K562 treated with DMSO at 1 percent for 48 hours (cell line): Measurements from ENCODE around the gene CYBA. TPM values are rescaled to one million over a fixed set of nuclear protein-coding genes. Genes with fewer than 3 reads are reported as not detected.

Experiments
- total RNA-seq: library from RNA; unstranded; fragments of 300-600 nt; gene quantifications from 2 replicates; pipeline ENCODE4 v1.2.3, GENCODE V29; 2022; ENCODE audit warnings: low replicate concordance; ENCODE audit errors: extremely low read depth

CYBA gene
- total RNA-seq = not detected in 2 replicates

GRCh38 chr16:88650749-88651275 lies at the start of gene CYBA:
CYBA (minus strand) TSS chr16:88651053; CDS start chr16:88651013, 40 bp downstream.

GRCh38 chr16:88686439-88687253 lies 35.8 kb upstream of the CYBA start, which contains the start of gene SNAI3:
SNAI3 (minus strand) TSS chr16:88686507; CDS start chr16:88686406, 101 bp downstream.

DNA sequence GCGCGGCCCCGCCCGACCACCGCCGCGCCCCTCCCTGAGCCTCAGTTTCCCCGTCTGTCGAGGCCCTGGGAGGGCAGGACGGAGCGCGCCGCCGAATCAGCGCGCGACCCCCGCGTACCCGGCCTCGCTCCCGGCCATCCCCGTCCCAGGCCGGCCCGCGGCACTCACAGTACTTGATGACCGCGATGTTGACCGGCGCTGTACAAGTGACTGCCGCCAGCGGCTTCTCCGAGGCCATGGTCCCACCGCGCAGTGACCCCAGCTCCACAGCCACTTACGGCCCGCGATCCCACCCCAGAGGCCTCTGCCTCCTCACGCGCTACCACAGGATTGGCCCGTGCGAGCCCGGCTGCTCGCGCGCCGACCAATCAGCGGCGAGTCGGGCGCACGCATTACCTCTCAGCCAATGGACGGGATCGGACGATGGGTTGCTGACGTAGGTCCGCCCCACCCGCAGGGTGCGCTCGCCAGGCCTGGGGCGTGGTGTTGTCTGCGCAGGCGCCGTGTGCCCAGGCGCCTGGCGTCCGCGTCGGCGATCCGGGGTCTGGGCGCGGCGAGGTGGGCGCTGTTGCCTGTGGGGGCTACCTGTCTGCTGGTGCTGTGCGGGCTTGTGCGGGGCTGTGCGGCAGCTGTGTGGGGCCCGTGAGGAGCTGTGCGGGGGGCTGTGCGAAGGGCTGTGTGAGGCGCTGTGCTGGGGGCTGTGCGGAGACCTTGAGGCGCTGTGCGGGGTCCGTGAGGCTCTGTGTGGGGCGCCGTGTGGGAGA lies 12.2 kb upstream of the CYBA start, which contains the start of gene MVD:
Gene MVD, minus strand, starts transcription at position 249 of the 764 bp plus-strand sequence. Its CDS starts 11 bp downstream, at position 238.

DNA sequence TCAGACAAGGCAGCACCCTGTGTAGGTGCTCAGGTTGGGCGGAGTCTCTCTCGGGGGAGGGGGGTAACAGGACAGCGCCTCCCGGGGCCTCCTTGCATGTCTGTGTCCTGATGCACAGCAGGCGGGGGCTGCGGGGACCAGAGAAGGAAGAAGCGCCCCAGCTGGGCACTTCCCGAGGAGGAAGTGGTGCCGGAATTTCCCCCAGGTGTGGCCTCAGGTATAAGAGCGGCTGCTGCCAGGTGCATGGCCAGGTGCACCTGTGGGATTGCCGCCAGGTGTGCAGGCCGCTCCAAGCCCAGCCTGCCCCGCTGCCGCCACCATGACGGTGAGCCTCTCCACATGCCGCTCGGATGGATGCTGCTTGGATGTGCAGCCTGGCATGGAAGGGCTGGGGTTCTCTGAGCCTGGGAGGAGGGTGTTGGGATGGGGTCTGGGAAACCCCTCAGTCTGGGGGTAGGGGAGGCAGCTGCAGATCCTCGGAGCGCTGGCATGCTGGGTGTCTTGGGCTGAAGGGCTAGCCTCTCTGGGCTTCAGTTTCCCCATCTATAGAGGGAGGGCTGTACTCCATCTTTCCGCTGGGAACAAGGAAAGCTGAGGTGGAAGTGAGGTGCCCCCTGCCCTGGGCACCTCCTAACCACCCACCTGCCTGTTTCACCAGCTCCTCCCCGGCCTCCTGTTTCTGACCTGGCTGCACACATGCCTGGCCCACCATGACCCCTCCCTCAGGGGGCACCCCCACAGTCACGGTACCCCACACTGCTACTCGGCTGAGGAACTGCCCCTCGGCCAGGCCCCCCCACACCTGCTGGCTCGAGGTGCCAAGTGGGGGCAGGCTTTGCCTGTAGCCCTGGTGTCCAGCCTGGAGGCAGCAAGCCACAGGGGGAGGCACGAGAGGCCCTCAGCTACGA lies 12.3 kb downstream of the CYBA start, which contains the start of gene IL17C:
Gene IL17C, plus strand, starts transcription at position 250 of the 908 bp plus-strand sequence. Its CDS starts 70 bp downstream, at position 320.

Other genes with a start within 250 kb of the CYBA start
- not detected in 2 replicates for gene ZFPM1, start 197.8 kb downstream of the CYBA start, total RNA-seq
- not detected in 2 replicates for gene ZC3H18, start 80.7 kb downstream of the CYBA start, total RNA-seq
- gene IL17C, start 12.5 kb downstream of the CYBA start, total RNA-seq = not detected in 2 replicates
- gene MVD, start 12.0 kb upstream of the CYBA start, total RNA-seq = not detected in 2 replicates
- not detected in 2 replicates for gene SNAI3, start 35.5 kb upstream of the CYBA start, total RNA-seq
- gene RNF166, start 55.4 kb upstream of the CYBA start, total RNA-seq = not detected in 2 replicates
- gene CTU2, start 55.5 kb upstream of the CYBA start, total RNA-seq = not detected in 2 replicates
- gene PIEZO1, start 134.2 kb upstream of the CYBA start, total RNA-seq = 110 and 162 TPM in 2 replicates
- gene CDT1, start 152.7 kb upstream of the CYBA start, total RNA-seq = 838 TPM in 1 of 2 replicates, not detected in the other
- not detected in 2 replicates for gene APRT, start 160.9 kb upstream of the CYBA start, total RNA-seq
- gene GALNS, start 205.9 kb upstream of the CYBA start, total RNA-seq = not detected in 2 replicates
- not detected in 2 replicates for gene TRAPPC2L, start 206.1 kb upstream of the CYBA start, total RNA-seq
- not detected in 2 replicates for gene PABPN1L, start 215.6 kb upstream of the CYBA start, total RNA-seq